Psoas muscle (tissue), 8 donors: Measurements from ENCODE around the gene PTTG2. TPM values are rescaled to one million over a fixed set of nuclear protein-coding genes. Genes with fewer than 3 reads are reported as not detected.

Source experiments
- ATAC-seq, 4 donors: fragments of 200-7000 bp; cut with Tn5 transposase; one replicate each; pipeline ENCODE4 v1.9.1; 2020; ENCODE audit warnings: moderate library complexity in 3 of 4, mild to moderate bottlenecking in 2 of 4
- DNase-seq, 2 donors: peaks; one replicate each; pipeline ENCODE4 v3.0.0-alpha.2; 2020
- H3K27ac ChIP-seq: fragments of 200-600 bp; one replicate; pipeline ENCODE4 v1.8.0; 2022
- H3K27me3 ChIP-seq, 3 donors: fragments of 200-600 bp in 1 of 3; one replicate each; pipeline versions ENCODE4 v1.6.1 to v1.8.0; 2013 to 2022; ENCODE audit warnings: low read length in 2 of 3, mild to moderate bottlenecking in 2 of 3, moderate library complexity in 1 of 3; ENCODE audit not compliant: insufficient read depth in 3 of 3
- H3K36me3 ChIP-seq, 2 donors: fragments of 200-600 bp in 1 of 2; one replicate each; pipeline versions ENCODE4 v1.6.1 to v1.8.0; 2013 to 2022; ENCODE audit warnings: low read depth in 1 of 2, mild to moderate bottlenecking in 1 of 2, moderate library complexity in 1 of 2; ENCODE audit not compliant: insufficient read depth in 1 of 2
- H3K4me1 ChIP-seq: fragments of 200-600 bp; one replicate; pipeline ENCODE4 v1.8.0; 2022
- H3K4me3 ChIP-seq: fragments of 200-600 bp; one replicate; pipeline ENCODE4 v1.8.0; 2022; ENCODE audit warnings: mild to moderate bottlenecking
- H3K9me3 ChIP-seq: fragments of 200-600 bp; one replicate; pipeline ENCODE4 v1.8.0; 2022
- WGBS, 3 donors: extraction: QIAGEN DNeasy Blood & Tissue Kit; methylation state at CpG; one replicate each; pipeline versions ENCODE4 v1.1.6 to v1.1.7; 2013; 5-methylcytosine and 5-hydroxymethylcytosine counted together
- intact Hi-C, 2 donors: fragments of 100-400 bp; cut with DNase I; formaldehyde crosslinking; loops; one replicate each; pipeline versions ENCODE4 v1.11.0 to v1.14.2; 2022
- polyA plus RNA-seq, 3 donors: library from polyadenylated mRNA; stranded (reverse); fragments of 200-250 nt; gene quantifications; one replicate each; pipeline ENCODE4 v1.2.3, GENCODE V29; 2013
- total RNA-seq, 4 donors: library from RNA; stranded (reverse); fragmentation: NEBNext Ultra II Directional in 2 of 4; extraction: Animal tissue kit (Norgen Biotek cat#: 25700) in 2 of 4; gene quantifications; one replicate each; pipeline versions ENCODE4 v1.2.1 to v1.2.4, GENCODE V29; 2021 to 2023
- TF ChIP-seq, protein P1 (sequence below): fragments of 200-600 bp; IDR thresholded peaks from one replicate; pipeline ENCODE4 v1.8.0; 2022; ENCODE audit warnings: antibody characterized with exemption
- donor health status: healthy with polysubstance abuse.
- donor health status: DM: no; HTN: no; CAD: no; lungs with moderate emphysema.
- donor health status: Bipolar disorder and iron deficiency.
- donor health status: healthy.
- donor health status: DM: yes; HTN: yes; CAD: no.
- donor health status: DM: no; HTN: no; CAD: no.
- donor health status: DM: no; HTN: no; CAD: no.
- donor health status: DM: yes; HTN: yes; CAD: no.

The PTTG2 gene
- total and polyA plus RNA-seq, 7 donors = 0.10 to 3.9 (median 0.69) TPM; not detected in 3

DNA sequence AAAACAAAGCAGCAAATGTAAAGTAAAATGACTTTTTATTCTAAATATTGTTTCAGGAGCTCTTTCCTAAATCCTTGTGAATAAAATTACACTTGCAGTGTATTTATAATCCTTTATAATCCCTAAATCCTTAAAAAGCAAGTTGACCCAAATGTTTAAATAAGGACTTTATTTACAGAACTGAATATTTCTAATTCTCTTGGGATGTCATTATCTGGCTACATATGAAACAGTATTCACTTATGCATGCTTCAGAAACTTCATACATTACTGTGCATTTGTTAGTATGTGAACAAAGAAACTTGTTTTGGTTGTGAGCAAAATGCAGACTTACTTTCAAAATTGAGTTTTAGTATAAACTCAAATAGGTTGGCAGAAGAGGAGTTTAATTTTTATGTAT, 49.2 kb downstream of the PTTG2 start:
- Histone ChIP-seq H3K4me1 (peaks cover 31% of the 10 kb centered on the region), H3K4me3 (no peak overlapping the region), H3K9me3 (no peaks in the 10 kb centered on the region), H3K27me3 (no peaks in the 10 kb centered on the region), H3K36me3 (no peaks in the 10 kb centered on the region), H3K27ac (no peak overlapping the region)
- intact Hi-C loops = no loop called here
- TF ChIP-seq, protein P1, sequence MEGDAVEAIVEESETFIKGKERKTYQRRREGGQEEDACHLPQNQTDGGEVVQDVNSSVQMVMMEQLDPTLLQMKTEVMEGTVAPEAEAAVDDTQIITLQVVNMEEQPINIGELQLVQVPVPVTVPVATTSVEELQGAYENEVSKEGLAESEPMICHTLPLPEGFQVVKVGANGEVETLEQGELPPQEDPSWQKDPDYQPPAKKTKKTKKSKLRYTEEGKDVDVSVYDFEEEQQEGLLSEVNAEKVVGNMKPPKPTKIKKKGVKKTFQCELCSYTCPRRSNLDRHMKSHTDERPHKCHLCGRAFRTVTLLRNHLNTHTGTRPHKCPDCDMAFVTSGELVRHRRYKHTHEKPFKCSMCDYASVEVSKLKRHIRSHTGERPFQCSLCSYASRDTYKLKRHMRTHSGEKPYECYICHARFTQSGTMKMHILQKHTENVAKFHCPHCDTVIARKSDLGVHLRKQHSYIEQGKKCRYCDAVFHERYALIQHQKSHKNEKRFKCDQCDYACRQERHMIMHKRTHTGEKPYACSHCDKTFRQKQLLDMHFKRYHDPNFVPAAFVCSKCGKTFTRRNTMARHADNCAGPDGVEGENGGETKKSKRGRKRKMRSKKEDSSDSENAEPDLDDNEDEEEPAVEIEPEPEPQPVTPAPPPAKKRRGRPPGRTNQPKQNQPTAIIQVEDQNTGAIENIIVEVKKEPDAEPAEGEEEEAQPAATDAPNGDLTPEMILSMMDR = no peak
- ATAC-seq (no peak), DNase-seq (no peak)

DNA sequence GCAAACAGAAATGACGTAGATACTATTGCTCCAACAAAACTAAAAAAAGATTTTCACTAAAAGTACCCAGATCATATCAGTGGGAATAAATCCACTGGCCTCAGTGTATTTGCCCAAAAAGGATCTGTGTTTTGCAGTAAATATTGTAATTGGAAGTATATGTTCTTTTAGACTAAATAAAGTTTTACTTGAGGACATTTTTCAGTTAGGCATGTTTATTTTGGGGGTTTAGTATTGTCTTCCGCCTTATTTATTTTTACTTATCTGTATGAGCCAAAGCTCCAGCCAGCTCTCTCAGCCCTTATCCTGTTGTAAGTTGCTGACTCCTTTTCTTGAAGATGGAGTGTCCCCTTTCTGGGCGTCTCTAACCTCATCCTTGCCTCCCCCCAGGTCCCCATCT, 49.8 kb downstream of the PTTG2 start:
- WGBS, 3 donors = 81 to 91% (median 88%) methylated on average over 3 of the region's 3 CpGs
- Histone ChIP-seq H3K36me3 (peaks cover 0 to 4% of the 10 kb centered on the region in 2 donors), H3K9me3 (no peaks in the 10 kb centered on the region), H3K27ac (no peak overlapping the region), H3K27me3 (no peaks in the 10 kb centered on the region), H3K4me3 (no peak overlapping the region), H3K4me1 (peaks cover 31% of the 10 kb centered on the region)
- no peak for DNase-seq
- TF ChIP-seq, protein P1 = no peak
- ATAC-seq = no peak
- intact Hi-C loops = no loop called here

Other genes starting within 250 kb of the PTTG2 start
- 1 to 10 TPM; 2.5 to 4.7 (median 4.0) TPM for gene PGM2, start 133.7 kb upstream of the PTTG2 start, total RNA-seq
- 1 to 10 TPM; 1.1 to 1.8 (median 1.4) TPM for gene PGM2, start 133.7 kb upstream of the PTTG2 start, polyA plus RNA-seq
- 100 to 1,000 TPM in 1 of 4 donors, 10 to 100 TPM in 3; 37.1 to 120 (median 40.6) TPM for gene TBC1D1, start 69.3 kb upstream of the PTTG2 start, total RNA-seq
- 100 to 1,000 TPM in 1 of 3 donors, 10 to 100 TPM in 2; 18.1 to 130 (median 71.7) TPM for gene TBC1D1, start 69.3 kb upstream of the PTTG2 start, polyA plus RNA-seq